GM12878 (cell line): ENCODE data around the gene DTD2.

Source experiments
- ATF2 ChIP-seq: IDR thresholded peaks from 2 replicates; pipeline ENCODE4 v1.6.1; 2012; ENCODE audit warnings: low read length, inconsistent platforms
- BCL11A ChIP-seq: IDR thresholded peaks from 2 replicates; pipeline ENCODE4 v1.6.1; 2011; ENCODE audit warnings: low read depth, low read length
- CREB1 ChIP-seq: IDR thresholded peaks from 2 replicates; pipeline ENCODE4 v1.6.1; 2012; ENCODE audit warnings: low read depth, mild to moderate bottlenecking, inconsistent platforms
- FOS ChIP-seq: IDR thresholded peaks from 3 replicates; pipeline ENCODE4 v1.6.1; 2011; ENCODE audit warnings: borderline replicate concordance; ENCODE audit not compliant: insufficient read length; ENCODE audit errors: extremely low read depth
- FOXM1 ChIP-seq: IDR thresholded peaks from 2 replicates; pipeline ENCODE4 v1.6.1; 2012; ENCODE audit warnings: low read depth, mild to moderate bottlenecking, inconsistent platforms, low read length, moderate library complexity
- GATAD2B ChIP-seq: fragments of 450-650 bp; conservative IDR thresholded peaks from 2 replicates; pipeline ENCODE4 v1.6.1; 2017; ENCODE audit warnings: low read depth, mild to moderate bottlenecking, moderate library complexity
- POLR2A ChIP-seq: IDR thresholded peaks from 2 replicates; pipeline ENCODE4 v1.6.1; 2011; ENCODE audit warnings: low read depth, mild to moderate bottlenecking, low read length
- POLR2AphosphoS5 ChIP-seq: IDR thresholded peaks from 2 replicates; pipeline ENCODE4 v1.6.1; 2011; ENCODE audit warnings: mild to moderate bottlenecking, low read length, inconsistent platforms
- RFX5 ChIP-seq: IDR thresholded peaks from 2 replicates; pipeline ENCODE4 v1.6.1; 2011; ENCODE audit warnings: low read depth, low read length, improper control_type of control experiment
- YY1 ChIP-seq: IDR thresholded peaks from 2 replicates; pipeline ENCODE4 v1.6.1; 2011; ENCODE audit warnings: low read depth, mild to moderate bottlenecking, low read length
- ZZZ3 ChIP-seq: IDR thresholded peaks from 2 replicates; pipeline ENCODE4 v1.6.1; 2011; ENCODE audit warnings: low read depth; ENCODE audit not compliant: control insufficient read depth, insufficient read length
- TF ChIP-seq, protein P1 (sequence below): fragments of 450-650 bp; formaldehyde crosslinking; IDR thresholded peaks from 2 replicates; pipeline ENCODE4 v1.4.0; 2020; ENCODE audit warnings: mild to moderate bottlenecking, moderate library complexity
- TF ChIP-seq, protein P2 (sequence below), 3 experiments: IDR thresholded peaks in 2 of 3; conservative IDR thresholded peaks in 1 of 3; 2 replicates each; pipeline ENCODE4 v1.5.1; 2011; ENCODE audit warnings: low read depth in 3 of 3, low read length in 3 of 3, mild to moderate bottlenecking in 3 of 3, control low read depth in 2 of 3, moderate library complexity in 2 of 3, inconsistent platforms in 1 of 3, mixed read lengths in 1 of 3; ENCODE audit not compliant: control insufficient read depth in 2 of 3, insufficient read depth in 1 of 3; ENCODE audit errors: extremely low read depth in 1 of 3

GRCh38 chr14:31405106-31405505 is 52.2 kb downstream of the DTD2 start:
- TF ChIP-seq POLR2A (no peak), YY1 (no peak), GATAD2B (no peak), ZZZ3 (no peak), FOXM1 (no peak), CREB1 (no peak), POLR2AphosphoS5 (no peak), FOS (no peak), BCL11A (no peak), ATF2 (no peak), RFX5 (no peak)
- TF ChIP-seq, protein P1, sequence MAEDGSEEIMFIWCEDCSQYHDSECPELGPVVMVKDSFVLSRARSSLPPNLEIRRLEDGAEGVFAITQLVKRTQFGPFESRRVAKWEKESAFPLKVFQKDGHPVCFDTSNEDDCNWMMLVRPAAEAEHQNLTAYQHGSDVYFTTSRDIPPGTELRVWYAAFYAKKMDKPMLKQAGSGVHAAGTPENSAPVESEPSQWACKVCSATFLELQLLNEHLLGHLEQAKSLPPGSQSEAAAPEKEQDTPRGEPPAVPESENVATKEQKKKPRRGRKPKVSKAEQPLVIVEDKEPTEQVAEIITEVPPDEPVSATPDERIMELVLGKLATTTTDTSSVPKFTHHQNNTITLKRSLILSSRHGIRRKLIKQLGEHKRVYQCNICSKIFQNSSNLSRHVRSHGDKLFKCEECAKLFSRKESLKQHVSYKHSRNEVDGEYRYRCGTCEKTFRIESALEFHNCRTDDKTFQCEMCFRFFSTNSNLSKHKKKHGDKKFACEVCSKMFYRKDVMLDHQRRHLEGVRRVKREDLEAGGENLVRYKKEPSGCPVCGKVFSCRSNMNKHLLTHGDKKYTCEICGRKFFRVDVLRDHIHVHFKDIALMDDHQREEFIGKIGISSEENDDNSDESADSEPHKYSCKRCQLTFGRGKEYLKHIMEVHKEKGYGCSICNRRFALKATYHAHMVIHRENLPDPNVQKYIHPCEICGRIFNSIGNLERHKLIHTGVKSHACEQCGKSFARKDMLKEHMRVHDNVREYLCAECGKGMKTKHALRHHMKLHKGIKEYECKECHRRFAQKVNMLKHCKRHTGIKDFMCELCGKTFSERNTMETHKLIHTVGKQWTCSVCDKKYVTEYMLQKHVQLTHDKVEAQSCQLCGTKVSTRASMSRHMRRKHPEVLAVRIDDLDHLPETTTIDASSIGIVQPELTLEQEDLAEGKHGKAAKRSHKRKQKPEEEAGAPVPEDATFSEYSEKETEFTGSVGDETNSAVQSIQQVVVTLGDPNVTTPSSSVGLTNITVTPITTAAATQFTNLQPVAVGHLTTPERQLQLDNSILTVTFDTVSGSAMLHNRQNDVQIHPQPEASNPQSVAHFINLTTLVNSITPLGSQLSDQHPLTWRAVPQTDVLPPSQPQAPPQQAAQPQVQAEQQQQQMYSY (CRISPR knock-in tag), result no peak
- TF ChIP-seq, protein P2, sequence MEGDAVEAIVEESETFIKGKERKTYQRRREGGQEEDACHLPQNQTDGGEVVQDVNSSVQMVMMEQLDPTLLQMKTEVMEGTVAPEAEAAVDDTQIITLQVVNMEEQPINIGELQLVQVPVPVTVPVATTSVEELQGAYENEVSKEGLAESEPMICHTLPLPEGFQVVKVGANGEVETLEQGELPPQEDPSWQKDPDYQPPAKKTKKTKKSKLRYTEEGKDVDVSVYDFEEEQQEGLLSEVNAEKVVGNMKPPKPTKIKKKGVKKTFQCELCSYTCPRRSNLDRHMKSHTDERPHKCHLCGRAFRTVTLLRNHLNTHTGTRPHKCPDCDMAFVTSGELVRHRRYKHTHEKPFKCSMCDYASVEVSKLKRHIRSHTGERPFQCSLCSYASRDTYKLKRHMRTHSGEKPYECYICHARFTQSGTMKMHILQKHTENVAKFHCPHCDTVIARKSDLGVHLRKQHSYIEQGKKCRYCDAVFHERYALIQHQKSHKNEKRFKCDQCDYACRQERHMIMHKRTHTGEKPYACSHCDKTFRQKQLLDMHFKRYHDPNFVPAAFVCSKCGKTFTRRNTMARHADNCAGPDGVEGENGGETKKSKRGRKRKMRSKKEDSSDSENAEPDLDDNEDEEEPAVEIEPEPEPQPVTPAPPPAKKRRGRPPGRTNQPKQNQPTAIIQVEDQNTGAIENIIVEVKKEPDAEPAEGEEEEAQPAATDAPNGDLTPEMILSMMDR (IDR thresholded peaks at IDR 0.05 in 2 of 3, conservative IDR thresholded peaks at IDR 0.05 in 1 of 3; ENCODE audit: control insufficient read depth in 2 of 3, extremely low read depth in 1 of 3, insufficient read depth in 1 of 3, low read depth in 3 of 3, low read length in 3 of 3), result no peak
